Body of pancreas (tissue), 4 donors: ENCODE data around the gene SMAD2. TPM values are rescaled to one million over a fixed set of nuclear protein-coding genes. Genes with fewer than 3 reads are reported as not detected.

Source experiments
- ATAC-seq: fragments of 150-250 bp; one replicate; pipeline ENCODE4 v1.9.1; 2016
- DNase-seq, 4 donors: peaks; one replicate each; pipeline ENCODE4 v3.0.0-alpha.2; 2019
- H3K27ac ChIP-seq, 4 donors: fragments of 200-600 bp; sonication (generic); 1 replicate in 3 of 4; 2 replicates in 1 of 4; pipeline versions ENCODE4 v1.5.1 to v1.6.1; 2016 to 2019; ENCODE audit warnings: mild to moderate bottlenecking in 1 of 4, mixed read lengths in 1 of 4, moderate library complexity in 1 of 4
- H3K27me3 ChIP-seq, 2 donors: fragments of 200-600 bp; sonication (generic); one replicate each; pipeline ENCODE4 v1.6.0; 2016; ENCODE audit warnings: mild to moderate bottlenecking in 1 of 2
- H3K36me3 ChIP-seq, 2 donors: fragments of 200-600 bp; sonication (generic); replicated peaks in 1 of 2; 2 replicates each; pipeline ENCODE4 v1.5.1; 2016; ENCODE audit warnings: low read depth in 2 of 2; ENCODE audit not compliant: insufficient read depth in 1 of 2
- H3K4me1 ChIP-seq: fragments of 200-600 bp; sonication (generic); one replicate; pipeline ENCODE4 v1.6.0; 2016
- H3K4me3 ChIP-seq, 2 donors: fragments of 200-600 bp; sonication (generic); 1 replicate in 1 of 2; 2 replicates in 1 of 2; pipeline ENCODE4 v1.5.1; 2016 to 2019
- H3K9me3 ChIP-seq, 3 donors: fragments of 200-600 bp; sonication (generic); 1 replicate in 2 of 3; 2 replicates in 1 of 3; pipeline ENCODE4 v1.5.1; 2016
- CTCF ChIP-seq, 7 experiments: fragments of 450-650 bp in 4 of 7; fragments of 200-600 bp in 3 of 7; sonication (generic) in 3 of 7; IDR thresholded peaks; one replicate each; pipeline ENCODE4 v1.5.1; 2016 to 2019; ENCODE audit warnings: antibody characterized with exemption in 7 of 7
- POLR2A ChIP-seq, 3 donors: fragments of 450-650 bp; IDR thresholded peaks; one replicate each; pipeline ENCODE4 v1.6.1; 2016; ENCODE audit warnings: antibody characterized with exemption in 3 of 3, mild to moderate bottlenecking in 2 of 3
- WGBS, 2 donors: methylation state at CpG; one replicate each; pipeline ENCODE4 v1.1.5; 2017; 5-methylcytosine and 5-hydroxymethylcytosine counted together
- intact Hi-C: fragments of 100-400 bp; cut with DNase I; formaldehyde crosslinking; loops from one replicate; pipeline ENCODE4 v1.15.1; 2023
- total RNA-seq, 2 donors: library from RNA; depleted of rRNA; stranded (reverse); fragments of >200 nt; gene quantifications; one replicate each; pipeline ENCODE4 v1.1.0, GENCODE V29; 2016

Gene SMAD2
- total RNA-seq, 2 donors from 2014 or later = 9.6 to 19.7 TPM

GRCh38 chr18:47975701-47976100 lies 45.2 kb upstream of the SMAD2 start:
- no peak overlapping the region for H3K4me3 ChIP-seq
- H3K36me3 ChIP-seq = no peaks in the 10 kb centered on the region
- 59 to 81% methylated on average over 4 of the region's 4 CpGs for WGBS, 2 donors
- no peak for ATAC-seq
- no peaks in the 10 kb centered on the region for H3K27me3 ChIP-seq
- no peak for TF ChIP-seq CTCF (IDR thresholded peaks at IDR 0.05)
- TF ChIP-seq POLR2A (IDR thresholded peaks at IDR 0.05) = no peak
- no peaks in the 10 kb centered on the region for H3K9me3 ChIP-seq
- no peaks in the 10 kb centered on the region for H3K4me1 ChIP-seq
- no peak for DNase-seq
- no peak overlapping the region for H3K27ac ChIP-seq
- intact Hi-C loops = no loop called here

DNA sequence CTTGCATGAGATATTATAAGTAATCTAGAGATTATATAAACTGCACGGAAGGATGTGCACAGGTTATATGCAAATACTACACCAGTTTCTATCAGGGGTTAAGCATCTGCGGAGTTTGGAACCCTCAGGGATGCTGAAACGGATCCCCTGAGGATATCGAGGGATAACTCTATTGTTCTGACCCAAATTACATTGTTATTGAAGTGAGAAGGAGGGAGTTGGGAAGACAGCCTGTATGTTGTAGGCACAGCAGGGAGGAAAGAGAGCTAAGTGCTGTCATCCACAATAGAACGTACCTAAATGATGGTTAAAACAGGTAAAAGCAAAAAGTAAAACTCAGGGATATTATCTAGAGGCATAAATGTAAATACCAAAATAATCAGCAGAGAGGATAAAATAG lies 44.6 kb upstream of the SMAD2 start:
- Histone ChIP-seq H3K36me3 (no peaks in the 10 kb centered on the region), H3K9me3 (no peaks in the 10 kb centered on the region), H3K4me1 (no peaks in the 10 kb centered on the region), H3K27me3 (no peaks in the 10 kb centered on the region), H3K27ac (no peak overlapping the region), H3K4me3 (no peak overlapping the region)
- intact Hi-C loops = no loop called here
- WGBS, 2 donors = 61 to 69% methylated on average over 5 of the region's 5 CpGs
- ATAC-seq = no peak
- no peak for DNase-seq
- TF ChIP-seq CTCF (IDR thresholded peaks at IDR 0.05) (no peak), POLR2A (IDR thresholded peaks at IDR 0.05) (no peak)

- H3K27me3 ChIP-seq = no peaks in the 10 kb centered on the region
- intact Hi-C loops = no loop called here
- ATAC-seq (no peak), DNase-seq (no peak)
- TF ChIP-seq POLR2A (IDR thresholded peaks at IDR 0.05) = no peak
- no peak for TF ChIP-seq CTCF (IDR thresholded peaks at IDR 0.05)
- 80 to 85% methylated on average over 9 of the region's 9 CpGs for whole genome bisulfite sequencing, 2 donors
- H3K9me3 ChIP-seq = no peaks in the 10 kb centered on the region
- H3K4me1 ChIP-seq = peaks cover 5% of the 10 kb centered on the region
- H3K27ac ChIP-seq = no peak overlapping the region
- H3K36me3 ChIP-seq = no peaks in the 10 kb centered on the region
- H3K4me3 ChIP-seq = no peak overlapping the region
Observed at GRCh38 chr18:47970664-47971531, 40.4 kb upstream of the SMAD2 start.

- 80 to 86% methylated on average over 4 of the region's 4 CpGs for WGBS, 2 donors
- ATAC-seq (no peak), DNase-seq (no peak)
- Histone ChIP-seq H3K4me1 (peaks cover 5% of the 10 kb centered on the region), H3K36me3 (no peaks in the 10 kb centered on the region), H3K9me3 (no peaks in the 10 kb centered on the region), H3K4me3 (no peak overlapping the region), H3K27ac (no peak overlapping the region), H3K27me3 (no peaks in the 10 kb centered on the region)
- intact Hi-C loops = no loop called here
- no peak for TF ChIP-seq POLR2A (IDR thresholded peaks at IDR 0.05)
- TF ChIP-seq CTCF (IDR thresholded peaks at IDR 0.05) = no peak
Observed at GRCh38 chr18:47969816-47970215, 39.4 kb upstream of the SMAD2 start.

DNA sequence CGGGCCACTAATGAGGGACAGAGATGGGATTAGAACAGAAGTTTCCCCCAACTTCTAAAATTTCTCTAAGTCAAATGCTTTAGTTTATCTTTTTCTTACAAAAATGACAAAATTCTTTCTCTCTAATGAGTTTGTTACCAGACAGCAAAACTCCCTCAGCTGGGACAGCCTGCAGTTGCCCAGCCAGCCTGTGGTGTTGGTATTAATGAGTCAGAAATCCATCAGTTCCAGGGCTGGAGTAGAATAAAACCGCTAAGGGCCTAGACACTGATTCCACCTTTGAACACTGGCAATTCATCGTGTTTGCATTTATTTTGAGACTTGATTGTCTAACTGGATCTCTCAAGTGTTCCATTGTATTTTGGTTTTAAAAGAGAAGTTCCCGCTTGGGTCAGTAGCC lies 38.3 kb upstream of the SMAD2 start:
- DNase-seq = no peak
- intact Hi-C loops = no loop called here
- ATAC-seq = no peak
- Histone ChIP-seq H3K36me3 (no peaks in the 10 kb centered on the region), H3K4me1 (peaks cover 5% of the 10 kb centered on the region), H3K27me3 (no peaks in the 10 kb centered on the region), H3K4me3 (no peak overlapping the region), H3K27ac (no peak overlapping the region), H3K9me3 (no peaks in the 10 kb centered on the region)
- whole genome bisulfite sequencing, 2 donors = 82 to 84% methylated on average over 4 of the region's 4 CpGs
- TF ChIP-seq POLR2A (IDR thresholded peaks at IDR 0.05) (no peak), CTCF (IDR thresholded peaks at IDR 0.05) (no peak)
